ENCODE measurements around the gene COQ5.

- TF ChIP-seq POLR2A (IDR thresholded peaks at IDR 0.05; ENCODE audit: low read depth) (no peak), EP300 (IDR thresholded peaks at IDR 0.05) (no peak), CTCF (IDR thresholded peaks at IDR 0.05) (peak; percentile 37 to 54 (median 48)), POLR2AphosphoS5 (IDR thresholded peaks at IDR 0.05) (no peak)
Observed at GRCh38 chr12:120466560-120467315, 62.2 kb downstream of the COQ5 start.

Data from esophagus muscularis mucosa (tissue), 4 donors.